GM19025 (cell line): Measurements from ENCODE around the gene DAB2IP.
"Not testable (repeated sequence)": the region's sequence is repeated elsewhere in the genome, so short reads cannot be mapped to it uniquely, and the experiment has no call there.

Experiments used
- ATAC-seq: cut with Tn5 transposase; IDR thresholded peaks from one replicate; pipeline ENCODE4 v1.9.1; 2021; ENCODE audit warnings: mild to moderate bottlenecking, low read depth, moderate library complexity; ENCODE audit not compliant: unreplicated experiment

DAB2IP gene

DNA sequence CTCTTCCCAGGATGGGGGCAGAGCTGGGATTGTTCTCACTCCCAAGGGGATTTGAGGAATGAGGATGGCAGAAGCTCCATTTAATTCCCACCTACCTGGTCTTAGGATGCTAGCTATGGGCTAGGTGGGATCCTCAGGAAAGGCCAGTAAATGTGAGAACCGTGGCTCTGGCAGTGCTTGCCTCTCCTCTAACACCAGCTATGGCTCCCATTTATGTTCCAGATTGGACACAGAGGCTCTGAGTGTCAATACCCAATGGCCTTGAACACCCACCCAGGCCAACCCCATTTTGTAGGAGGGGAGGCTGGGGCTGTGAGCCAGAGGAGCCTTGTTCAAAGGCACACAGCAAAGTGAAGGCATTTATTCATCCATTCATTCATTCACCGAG is 10.2 kb upstream of the DAB2IP start:
- no peak for ATAC-seq

DNA sequence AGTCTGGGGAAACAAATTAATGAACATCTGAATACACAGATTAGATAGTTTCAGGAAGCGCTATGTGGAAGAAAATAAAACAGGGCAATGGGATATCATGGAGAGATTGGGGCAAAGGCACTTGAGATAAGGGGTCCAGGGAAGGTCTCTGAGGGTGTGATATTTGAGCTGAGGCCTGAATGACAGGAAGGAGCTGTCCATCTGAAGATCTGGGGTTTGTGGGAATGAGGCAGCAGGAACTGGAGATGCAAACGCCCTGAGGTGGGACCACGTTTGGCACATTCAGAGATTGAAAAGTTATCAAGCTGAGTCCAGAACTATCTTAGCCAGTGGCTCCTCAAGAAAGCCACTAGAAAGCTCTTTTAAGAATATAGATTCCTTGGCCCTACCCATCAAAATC is 8.7 kb upstream of the DAB2IP start:
- ATAC-seq, result no peak

DNA sequence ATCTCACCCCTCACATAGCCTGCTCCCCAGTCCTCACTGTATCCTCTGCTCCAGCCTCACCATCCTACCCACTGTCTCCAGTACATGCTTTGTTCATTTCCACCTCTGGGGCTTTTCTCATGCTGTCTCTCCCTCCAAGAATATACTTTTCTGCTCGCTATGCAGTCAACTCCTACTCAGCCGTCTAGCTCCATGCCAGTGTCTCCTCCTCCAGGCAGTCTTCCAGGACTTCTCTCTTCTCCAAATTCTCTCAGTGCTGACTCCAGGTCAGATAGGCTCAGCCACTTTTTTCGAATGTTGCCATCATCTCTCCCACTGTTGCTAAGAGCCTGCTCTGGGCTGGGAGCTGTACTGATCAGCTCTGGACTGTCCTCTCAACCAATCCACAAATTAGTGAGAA is 8.0 kb upstream of the DAB2IP start:
- ATAC-seq, result no peak

DNA sequence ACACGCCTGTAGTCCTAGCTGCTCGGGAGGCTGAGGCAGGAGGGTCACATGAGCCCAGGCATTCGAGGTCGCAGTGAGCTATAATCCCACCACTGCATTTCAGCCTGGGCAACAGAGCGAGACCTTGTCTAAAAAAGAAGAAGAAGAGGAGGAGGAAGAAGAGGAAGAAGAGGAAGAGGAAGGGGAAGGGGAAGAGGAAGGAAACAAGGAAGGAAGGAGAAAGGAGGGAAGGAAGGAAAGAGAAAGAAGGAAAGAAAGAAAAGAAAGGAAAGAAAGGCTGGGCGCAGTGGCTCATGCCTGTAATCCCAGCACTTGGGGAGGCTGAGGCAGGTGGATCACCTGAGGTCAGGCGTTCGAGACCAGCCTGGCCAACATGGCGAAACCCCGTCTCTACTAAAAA is 7.4 kb upstream of the DAB2IP start:
- not testable (repeated sequence) for ATAC-seq

DNA sequence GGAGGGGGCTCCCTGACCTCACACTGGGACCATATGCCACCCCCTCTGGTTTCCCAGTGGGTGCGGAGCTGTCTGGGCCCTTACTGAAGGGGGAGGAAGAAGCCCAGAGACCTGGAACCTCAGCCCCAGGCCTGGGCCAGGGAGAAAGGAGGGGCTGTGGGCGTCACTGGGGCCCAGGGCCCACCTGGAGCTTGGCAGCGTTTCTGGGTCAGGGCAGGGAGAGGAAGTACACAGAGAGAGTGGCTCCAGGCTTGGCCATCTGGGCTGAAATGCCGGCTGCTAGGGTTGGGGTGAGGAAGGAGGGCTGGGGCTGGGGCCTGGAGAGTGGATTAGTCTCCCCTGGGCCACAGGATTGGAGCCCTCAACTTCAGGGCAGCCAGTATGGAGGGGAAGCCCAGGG is 6.4 kb upstream of the DAB2IP start:
- no peak for ATAC-seq

DNA sequence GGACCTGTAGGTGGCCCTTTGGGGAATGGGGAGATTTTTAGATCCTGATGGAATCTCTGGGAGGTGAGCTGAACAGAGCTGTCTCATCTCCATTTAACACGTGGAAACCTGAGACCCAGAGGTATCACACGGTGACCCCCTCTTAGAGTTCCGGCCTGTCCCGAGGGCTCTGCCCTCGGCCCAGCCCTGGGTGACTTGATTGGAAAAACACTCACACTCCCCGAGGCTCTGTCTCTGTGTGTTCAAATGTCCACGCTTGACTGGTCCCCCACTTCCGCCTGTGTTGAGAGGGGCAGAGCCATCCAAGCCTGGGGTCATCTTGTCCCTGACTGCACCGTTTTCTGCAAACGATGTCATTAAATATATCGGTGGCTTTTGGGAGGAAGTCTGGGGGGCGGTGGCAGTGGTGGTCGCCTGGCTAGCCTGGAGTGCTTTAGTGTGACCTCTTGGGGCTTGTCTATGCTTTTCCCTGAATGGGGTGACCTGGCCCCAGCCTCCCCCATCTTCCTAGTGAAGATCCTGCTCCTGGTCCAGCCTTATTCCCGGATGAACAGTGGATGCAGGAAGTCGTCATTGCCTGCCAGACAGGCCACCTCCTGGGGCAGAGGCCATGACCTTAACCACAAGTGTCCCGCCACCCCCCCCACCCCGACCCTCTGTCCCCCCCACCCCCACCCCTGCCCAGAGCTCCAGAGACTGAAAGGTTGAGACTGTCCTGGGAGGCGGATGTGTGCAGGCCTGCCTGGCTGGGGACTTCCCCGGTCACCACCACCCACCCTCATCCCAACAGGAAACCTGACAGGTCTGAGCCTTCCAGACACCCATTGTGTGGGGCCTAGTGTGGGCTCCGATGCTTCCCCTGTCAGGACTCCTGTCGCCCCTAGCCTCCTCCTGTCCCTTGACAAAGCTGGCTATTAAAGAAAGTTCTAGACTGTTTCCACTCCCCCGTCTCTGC is 5.3 kb upstream of the DAB2IP start:
- no peak for ATAC-seq

DNA sequence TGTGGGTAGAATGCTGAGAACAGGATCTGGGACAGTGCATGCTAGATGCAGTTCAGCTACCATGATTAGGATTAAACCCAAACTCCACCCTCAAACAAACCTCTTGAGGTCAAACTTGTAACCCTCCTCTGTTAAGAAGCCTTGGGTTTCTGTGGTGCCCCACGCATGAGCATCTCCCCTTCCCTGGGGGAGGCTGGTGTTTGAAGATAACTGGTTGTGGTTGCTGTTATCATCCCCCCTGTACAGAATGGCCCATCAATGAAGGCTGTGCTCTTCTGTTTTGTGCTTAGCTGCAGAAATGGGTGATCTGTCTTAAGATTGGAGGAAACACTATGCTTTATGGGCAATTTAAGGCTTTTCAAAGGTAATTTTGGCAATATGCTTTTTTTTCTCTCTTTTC is 4.4 kb upstream of the DAB2IP start:
- ATAC-seq, result no peak

DNA sequence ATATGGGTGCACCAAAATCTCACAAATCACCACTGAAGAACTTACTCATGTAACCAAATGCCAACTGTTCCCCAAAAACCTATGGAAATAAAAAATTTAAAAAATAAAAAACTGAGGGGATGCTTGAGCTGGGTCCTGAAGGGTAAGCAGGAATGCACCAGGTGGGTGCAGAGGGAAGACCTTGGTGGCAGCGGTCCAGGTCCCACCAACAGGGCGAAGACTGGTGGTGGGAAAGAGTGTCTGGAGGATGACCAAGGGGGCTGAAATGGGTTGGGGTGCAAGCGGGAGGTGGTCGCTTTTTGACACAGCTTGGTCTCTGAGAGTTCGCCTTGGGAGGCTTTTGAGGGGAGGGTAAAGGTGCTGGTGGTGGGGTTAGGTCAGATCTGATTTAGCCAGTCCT is 3.3 kb upstream of the DAB2IP start:
- no peak for ATAC-seq

DNA sequence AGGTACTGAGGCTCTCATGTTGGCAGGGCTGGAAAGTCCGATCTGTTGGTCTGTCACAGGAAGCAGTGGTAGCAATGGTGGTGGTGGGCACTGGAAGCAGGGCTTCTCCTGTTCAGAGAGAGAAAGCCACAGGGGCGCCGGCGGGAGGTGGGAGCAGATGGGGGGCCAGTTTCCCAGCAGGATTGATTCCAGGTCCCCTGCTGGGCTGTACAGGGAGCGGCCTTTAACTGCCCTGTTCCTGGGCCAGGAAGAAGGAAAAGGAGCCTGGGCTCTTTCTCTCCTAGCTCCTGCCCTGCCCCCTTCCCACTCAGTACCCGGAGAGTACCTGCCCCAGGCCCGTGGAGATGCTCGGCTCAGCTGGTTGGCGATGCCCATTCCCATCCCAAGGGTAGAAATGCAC is 2.6 kb upstream of the DAB2IP start:
- ATAC-seq, result no peak

DNA sequence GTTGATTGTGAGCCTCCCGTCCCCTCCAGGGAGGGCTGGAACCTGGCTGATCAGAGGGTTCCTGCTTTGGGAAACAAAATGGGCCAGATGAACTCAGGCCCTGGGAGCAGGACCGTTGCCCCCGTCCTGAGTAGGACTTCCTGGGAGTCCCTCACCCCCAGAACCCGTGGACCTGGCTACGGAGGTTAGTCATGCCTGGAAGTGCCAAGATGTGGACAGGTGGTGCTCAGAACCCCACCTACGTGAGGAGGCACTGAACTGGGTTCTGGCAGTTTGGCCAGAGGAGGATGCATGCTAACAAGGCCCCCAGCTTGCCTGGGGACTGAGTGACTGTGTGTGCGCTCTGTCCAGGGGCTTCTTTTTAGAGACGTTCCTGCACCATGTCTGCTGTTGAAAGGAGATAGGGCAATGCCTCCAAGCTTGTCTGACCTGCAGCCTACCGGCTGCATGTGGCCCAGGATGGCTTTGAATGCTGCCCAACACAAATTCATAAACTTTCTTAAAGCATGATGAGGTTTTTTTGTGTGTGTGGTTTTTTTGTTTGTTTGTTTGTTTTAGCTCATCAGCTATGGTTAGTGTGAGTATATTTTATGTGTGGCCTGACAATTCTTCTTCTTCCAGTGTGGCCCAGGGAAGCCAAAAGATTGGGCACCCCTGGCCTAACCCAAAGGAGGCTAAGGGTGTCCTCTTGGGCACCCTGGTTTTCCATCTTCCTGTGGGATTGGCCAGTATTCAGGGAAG is 1.8 kb upstream of the DAB2IP start:
- ATAC-seq, result no peak

DNA sequence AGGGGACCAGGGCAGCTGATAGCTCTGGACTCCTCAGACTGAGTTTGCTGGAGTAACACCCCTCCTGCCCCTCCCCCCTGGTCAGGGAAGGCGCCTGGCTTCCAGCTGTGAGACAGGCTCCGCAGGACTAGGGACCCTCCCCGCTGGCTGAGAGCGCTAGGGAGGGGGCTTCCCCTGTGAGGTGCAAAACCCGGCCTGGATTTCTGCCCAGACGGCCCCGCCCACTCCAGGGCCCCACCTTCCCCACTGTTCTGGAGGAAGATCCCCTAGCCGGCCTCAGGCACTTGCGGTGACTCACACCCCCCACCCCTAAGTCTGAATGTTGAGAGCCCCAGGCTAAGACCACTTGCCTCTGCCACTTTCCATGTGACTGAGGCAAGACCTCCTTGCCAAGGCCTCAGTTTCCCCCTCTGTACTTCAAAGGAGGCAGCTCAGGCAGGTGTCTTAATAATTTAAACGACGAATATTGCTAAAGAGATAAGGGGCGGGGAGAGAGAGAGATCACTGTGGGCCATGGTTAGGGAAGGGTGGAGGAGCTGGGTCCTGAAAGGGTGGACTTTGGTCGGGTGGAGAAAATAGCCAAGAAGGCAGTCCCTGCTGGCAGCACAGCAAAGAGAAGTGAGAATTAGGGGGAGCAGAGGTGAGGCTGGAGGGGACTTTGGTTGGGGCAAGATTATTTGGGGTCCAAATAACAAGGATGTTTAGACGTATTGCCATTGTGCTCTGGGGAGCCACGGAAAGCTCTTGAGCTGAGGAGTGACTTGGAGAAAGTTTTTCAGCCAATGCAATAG is 1.0 kb upstream of the DAB2IP start:
- ATAC-seq, result no peak

DNA sequence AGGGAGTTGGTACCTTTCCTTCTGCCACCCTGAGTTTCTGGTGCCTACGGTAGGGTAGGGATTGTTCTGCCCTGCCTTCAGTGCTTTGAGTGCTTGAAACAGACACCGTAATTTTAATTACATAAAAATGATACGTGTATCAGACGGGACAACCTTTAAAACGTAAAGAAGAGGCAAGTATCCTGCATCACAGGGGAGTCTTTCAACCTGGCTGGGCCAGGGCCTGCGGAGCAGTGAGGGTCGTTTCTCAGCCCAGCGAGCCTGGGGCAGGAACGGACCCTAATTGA is 483 bp upstream of the DAB2IP start:
- ATAC-seq, result no peak

DNA sequence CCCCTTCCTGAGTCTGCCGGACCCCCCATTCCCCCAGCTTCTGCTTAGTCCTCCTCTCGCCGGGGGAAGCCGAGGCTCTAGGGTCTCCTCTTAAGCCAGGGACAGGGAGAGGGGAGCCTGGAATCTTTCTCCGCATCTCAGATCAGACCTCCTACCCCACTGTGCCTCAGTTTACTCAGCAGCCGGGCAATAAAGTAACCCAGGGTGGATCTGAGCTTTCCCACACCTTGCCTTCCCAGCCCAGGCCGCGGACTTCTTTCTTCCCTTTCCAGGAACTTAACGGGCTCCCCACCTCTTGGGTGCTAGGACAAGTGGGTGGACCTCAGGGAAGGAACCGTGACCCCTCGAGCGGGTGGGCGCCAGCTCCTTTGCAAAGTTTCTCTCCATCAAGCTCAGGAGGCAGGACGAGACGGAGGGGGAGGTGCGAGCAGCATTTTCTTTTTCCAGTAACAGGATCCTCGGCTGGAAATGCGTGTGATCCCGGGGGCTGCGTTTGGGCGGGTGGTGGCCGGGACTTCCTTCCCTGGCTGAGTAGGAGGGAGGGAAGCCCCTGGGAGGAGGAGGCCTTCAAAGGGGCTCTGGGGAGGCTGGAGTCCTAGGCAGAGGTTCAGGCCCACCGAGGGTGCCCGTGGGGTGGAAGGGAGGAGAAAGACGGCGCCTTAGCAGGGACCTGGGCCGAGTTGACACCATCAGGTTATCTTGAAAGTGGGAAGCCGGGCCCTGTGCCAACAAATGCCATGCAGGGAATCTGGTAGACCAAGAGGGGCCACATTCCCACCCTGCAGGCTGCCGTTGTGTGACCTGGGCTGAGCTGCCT is 795 bp downstream of the DAB2IP start:
- ATAC-seq, result no peak

DNA sequence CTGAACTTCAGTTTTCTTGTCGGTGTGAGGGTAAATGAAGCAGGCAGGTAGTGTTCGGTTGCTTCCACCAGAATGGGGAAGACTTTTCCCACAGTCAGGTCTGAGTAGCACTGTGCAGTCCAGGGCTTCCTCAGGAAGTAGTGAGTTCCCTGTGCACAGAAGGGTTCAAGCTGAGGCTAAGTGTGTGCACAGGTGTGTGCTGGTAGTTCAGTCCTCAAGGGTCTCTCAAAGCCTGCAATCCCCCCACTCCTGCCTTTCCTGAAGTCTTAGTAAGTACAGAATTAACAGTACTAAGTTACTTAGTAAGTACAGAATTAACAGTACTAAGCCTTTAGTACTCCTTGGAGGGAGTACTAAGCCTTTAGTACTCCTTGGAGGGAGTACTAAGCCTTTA is 1.4 kb downstream of the DAB2IP start:
- ATAC-seq, result no peak

DNA sequence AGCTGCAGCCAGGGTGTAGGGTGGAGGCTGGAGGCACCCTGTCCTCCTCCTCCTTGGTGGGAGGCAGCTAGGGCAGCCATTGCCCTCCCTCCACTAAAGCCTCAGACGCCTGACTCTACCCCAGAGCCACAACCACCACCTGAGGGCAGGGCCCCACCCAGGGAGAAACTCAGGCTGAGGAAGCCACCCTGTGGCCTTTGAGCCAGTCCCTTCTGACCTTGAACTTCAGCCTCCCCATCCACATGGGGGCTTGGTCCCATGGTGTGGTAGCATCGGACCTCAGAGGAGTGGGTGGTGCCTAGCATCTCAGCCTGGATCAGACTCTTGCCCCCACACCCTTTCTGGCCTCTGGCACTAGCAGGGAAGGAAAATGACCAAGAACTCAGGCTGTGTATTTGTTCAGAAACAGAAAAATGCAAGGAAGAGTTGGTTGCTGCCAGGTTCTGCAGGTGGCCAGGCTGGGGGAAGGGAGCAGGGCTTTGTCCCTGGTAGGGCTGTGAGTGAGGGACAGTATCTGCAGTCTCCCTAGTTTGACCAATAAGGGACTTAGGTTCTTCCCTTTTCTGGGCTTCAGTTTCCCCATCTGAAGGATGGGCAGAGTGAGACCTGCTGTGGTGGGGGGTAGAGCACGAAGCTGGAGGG is 3.2 kb downstream of the DAB2IP start:
- no peak for ATAC-seq

DNA sequence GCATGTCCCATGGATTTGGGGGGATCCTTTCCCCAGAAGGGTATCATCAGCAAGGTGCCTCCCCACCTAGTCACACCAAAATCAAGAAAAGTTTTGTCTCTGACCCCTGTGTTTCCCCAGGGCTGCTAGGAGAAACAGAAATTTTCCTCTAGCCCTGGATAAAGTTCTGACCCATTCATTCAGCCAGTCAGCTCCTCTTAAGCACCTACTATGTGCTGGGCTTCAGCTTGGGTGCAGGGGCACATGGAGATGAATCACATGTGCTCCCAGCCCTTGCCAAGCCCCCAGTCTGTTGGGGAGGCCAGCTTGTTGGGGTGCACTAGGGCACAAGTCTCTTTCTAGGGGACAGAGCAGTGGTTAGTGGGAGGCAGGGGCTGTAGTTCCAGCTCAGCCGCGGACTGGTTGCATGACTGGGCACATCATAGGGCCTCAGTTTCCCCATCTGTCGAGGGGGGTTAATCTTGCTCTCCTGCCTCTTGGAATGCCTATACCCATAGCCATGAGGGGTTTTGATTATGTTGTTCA is 3.9 kb downstream of the DAB2IP start:
- ATAC-seq, result no peak

DNA sequence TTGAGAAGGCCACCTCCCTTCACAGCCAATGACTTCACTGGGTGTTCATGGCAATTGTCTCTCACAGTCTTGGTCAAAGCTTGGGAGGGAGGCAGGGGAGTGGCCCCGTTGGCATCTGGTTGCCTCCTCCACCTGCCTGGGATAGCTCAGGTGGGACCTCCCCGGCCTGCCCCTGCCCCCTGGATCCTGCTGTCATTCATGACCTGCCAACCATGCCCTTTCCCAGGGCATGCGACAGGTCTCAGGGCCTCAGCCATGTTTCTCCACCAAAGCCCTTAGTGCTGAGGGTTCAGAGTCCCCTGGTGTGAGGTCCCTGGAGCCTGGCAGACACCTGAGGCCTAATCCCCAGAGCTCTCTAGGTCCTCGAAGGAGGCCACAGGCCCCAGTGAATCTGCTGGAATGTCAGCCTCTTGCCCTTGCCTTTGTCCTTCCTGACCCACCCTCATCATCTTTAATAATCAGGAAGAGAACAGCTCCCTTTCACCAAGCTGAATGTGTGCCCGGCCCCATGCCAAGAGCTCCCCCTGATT is 5.6 kb downstream of the DAB2IP start:
- no peak for ATAC-seq

DNA sequence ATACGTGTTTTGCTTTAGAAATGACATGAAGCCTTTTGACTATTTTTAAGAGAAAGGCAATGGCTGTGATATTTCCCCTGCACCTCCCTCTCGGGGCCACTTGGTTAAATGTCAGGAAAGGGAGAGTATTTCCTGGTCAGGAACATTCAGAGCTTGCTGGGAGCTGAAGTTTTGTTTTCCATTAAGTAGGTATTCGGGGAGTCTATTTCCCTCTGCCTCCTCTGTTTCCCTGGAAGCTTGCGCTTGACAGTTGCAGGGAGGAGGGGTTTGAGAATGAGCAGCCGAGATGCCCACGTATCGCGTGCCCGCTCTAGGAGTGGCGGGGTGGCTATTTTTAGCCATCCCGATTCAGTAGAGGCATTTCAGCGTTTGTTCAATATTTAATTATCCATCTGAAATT is 6.7 kb downstream of the DAB2IP start:
- no peak for ATAC-seq

DNA sequence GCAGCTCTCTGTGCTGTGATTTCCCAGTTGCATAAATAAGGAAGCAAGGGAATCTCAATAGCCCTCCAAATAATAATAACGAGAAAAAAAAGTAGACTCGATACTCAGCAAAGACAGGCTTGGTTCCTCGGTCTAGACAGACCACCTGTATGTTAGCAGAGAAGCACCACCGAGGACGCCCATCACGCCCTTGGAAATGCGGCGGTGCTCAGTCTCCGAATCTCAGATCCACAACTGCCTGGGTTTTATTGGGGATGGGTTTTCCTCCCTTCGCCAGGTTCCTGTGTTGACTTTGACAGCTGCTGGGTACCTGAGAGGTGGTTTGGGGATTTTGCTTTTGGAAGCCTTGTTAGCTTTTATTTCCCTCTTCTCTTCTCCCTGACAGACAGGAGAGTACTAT is 7.2 kb downstream of the DAB2IP start:
- no peak for ATAC-seq

DNA sequence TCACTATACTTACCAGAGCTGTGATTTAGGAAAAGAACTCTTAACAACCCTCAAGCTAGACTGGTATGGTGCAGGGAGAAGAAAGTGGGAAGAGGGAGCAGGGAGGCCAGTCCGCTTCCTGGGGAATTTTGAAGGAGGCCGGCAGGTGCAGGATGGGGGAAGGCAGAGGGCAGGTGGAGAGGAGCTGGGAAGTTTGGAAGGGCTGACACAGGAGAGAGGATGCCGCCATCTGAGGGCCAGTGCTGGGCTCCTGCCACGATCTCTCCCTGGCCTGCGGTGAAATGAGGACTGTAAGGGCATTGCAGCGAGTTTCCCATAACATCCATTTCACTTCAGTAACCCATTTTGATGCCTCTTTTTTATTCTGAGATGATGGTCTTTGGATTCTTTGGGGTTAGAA is 8.9 kb downstream of the DAB2IP start:
- no peak for ATAC-seq
